ENCODE data around the gene TMEM31. TPM values are rescaled to one million over a fixed set of nuclear protein-coding genes. Genes with fewer than 3 reads are reported as not detected.

TMEM31 gene
- total and polyA plus RNA-seq, 9 of the 15 experiments (the other 6 are each of a cell fraction or from before 2014, with no cell fraction given), result 0.18 TPM; not detected in 8

- TF ChIP-seq MGA (IDR thresholded peaks at IDR 0.05), result peak; percentile 85
- no peak for TF ChIP-seq ZC3H8 (IDR thresholded peaks at IDR 0.05)
- TF ChIP-seq HLTF (IDR thresholded peaks at IDR 0.05), result no peak
- peak; percentile 74 for TF ChIP-seq GMEB1 (CRISPR knock-in tag; IDR thresholded peaks at IDR 0.05)
- no peak for TF ChIP-seq MCM2 (IDR thresholded peaks at IDR 0.05; ENCODE audit: low read depth)
- no peak for TF ChIP-seq GTF2E2 (tag; IDR thresholded peaks at IDR 0.05)
- TF ChIP-seq CREB5 (CRISPR knock-in tag; IDR thresholded peaks at IDR 0.05), result no peak
- peak; percentile 81 for TF ChIP-seq CHD2 (IDR thresholded peaks at IDR 0.05; ENCODE audit: low read depth, low read length)
- no peak for TF ChIP-seq STAT5B (CRISPR knock-in tag; IDR thresholded peaks at IDR 0.05)
- no peak for TF ChIP-seq ZNF395 (CRISPR knock-in tag; IDR thresholded peaks at IDR 0.05)
- TF ChIP-seq E2F4 (CRISPR knock-in tag; IDR thresholded peaks at IDR 0.05; ENCODE audit: low read depth), result no peak
These were observed 23.5 kb upstream of the TMEM31 start (continued) for GRCh38 chrX:103687073-103687695.

Data from K562 (cell line).